GM19240 (cell line): ENCODE results near the gene KRT12.
"Not testable (repeated sequence)": the region's sequence is repeated elsewhere in the genome, so short reads cannot be mapped to it uniquely, and the experiment has no call there.

ENCODE experiments used
- DNase-seq: peaks from one replicate; pipeline ENCODE4 v3.0.0; 2011; ENCODE audit warnings: low spot score; ENCODE audit not compliant: insufficient read length

Gene KRT12

GRCh38 chr17:40884708-40885512 lies 17.9 kb upstream of the KRT12 start, which contains the start of gene KRT20:
KRT20 (minus strand) TSS chr17:40885242; CDS start chr17:40885185, 57 bp downstream.
- no peak for DNase-seq

- DNase-seq: no peak
These were observed 16.8 kb upstream of the KRT12 start for GRCh38 chr17:40883626-40884334.

DNA sequence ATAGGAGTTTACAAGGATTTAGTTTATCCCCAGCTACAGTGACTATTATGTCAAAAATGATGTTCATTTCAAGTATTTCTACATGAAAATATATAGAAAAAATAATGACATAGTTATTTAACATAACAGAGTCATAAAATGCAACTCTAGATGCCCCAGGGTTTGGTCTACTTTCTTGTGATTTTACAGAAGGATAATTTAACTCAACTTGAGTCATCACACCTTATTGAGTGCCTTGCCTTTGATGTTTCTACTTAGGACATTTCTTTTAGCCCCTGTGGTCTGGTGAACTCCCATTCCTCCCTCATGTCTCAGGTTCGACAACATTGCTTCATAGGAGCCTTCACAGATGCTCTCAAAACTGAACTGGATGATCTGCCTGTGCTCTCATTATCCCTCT lies 16.0 kb upstream of the KRT12 start:
- DNase-seq: no peak

DNA sequence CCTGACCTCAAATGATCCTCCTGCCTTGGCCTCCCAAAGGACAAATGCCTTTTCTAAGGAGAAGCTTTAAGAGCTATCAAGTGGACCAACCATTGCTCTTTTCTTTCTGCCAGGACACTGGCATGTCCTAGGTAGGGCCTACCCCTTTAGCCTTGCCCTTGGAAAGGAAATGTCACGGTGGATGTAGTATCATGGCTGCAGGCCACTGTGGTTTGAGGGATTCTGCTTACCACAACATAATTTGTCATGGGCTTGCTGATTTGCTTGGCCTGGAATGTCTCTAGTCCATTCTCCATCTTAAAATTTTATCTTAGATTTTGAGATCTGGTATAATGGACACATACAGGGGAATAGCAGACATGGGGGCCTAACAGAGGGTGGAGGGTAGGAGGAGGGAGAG lies 12.0 kb upstream of the KRT12 start:
- DNase-seq: no peak

DNA sequence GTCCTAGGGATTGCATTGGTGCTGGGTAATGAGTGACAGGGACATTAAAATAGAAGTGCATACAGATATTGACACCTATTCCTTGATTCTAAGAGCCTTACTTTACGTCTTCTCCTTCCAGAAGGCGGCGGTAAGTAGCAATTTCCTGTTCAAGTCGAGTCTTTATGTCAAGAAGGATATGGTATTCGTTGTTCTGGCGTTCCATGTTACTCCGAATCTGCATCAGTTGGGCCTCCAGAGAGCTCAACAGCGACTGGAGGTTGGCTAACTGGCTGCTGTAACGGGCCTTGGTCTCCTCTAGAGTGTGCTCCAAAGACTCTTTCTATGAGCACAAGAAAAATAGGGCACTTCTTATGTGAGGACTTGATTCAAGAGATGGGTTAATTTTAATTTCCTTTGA lies 11.0 kb upstream of the KRT12 start:
- DNase-seq: no peak

DNA sequence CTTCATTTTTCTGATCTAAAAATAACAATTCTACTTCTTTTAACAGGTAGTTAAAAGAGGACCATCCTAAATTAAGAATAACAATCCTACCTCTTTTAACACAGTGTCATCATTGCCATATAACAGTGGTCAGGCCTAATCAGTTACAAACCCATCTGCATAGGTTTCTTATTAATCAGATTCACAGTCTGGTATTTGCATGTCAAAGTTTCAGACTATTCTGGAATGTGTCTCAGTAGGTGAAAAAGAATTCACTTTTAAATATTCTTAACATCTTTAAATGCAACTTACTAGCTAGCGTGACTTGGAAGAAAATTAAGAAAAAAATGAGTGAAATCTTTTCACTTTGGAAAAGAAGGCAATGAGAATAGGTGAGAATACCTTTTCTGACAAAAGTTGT lies 6.8 kb upstream of the KRT12 start:
- no peak for DNase-seq

DNA sequence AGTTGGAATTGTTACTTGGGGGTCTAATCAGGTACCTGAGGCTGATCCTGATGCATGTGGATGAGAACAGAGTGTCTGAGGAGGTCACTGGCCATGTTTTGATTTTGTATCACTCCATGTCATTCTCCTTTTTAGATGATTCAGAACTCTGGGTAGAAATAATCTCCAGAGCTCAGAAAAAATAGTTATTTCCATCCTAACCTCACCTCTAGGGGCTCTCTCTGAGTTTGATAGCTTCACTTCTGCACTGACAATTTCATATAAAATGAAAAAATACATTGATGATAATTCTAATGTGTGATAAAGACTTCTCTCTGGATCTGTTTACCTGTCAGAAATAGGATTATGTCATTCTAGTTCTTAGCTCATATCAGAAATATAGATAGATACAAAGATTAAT lies 6.2 kb upstream of the KRT12 start:
- DNase-seq: no peak

GRCh38 chr17:40872416-40872815 lies 5.4 kb upstream of the KRT12 start:
- DNase-seq: no peak

DNA sequence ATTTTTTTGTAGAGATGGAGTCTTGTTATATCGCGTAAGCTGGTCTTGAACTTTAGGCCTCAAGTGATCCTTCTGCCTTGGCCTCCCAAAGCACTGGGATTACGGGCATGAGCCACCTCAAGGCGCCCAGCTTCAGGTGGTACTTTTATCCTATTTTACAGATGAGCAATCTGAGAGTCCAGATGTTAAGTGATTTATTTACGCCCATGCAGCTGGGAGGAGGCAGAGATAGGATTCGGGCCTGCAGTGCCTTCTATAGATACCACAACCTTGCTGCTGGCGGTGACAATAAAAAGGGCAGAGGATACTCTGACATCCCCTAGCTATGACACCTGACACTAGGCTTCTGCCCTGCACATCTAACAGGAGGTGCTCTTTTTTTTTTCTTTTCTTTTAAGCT lies 4.3 kb upstream of the KRT12 start:
- no peak for DNase-seq

- no peak for DNase-seq
These were observed 3.1 kb upstream of the KRT12 start for GRCh38 chr17:40870136-40870535.

GRCh38 chr17:40864661-40865390 lies 2.2 kb downstream of the KRT12 start:
- DNase-seq: no peak

GRCh38 chr17:40862985-40863733 lies 3.9 kb downstream of the KRT12 start:
- DNase-seq: no peak

GRCh38 chr17:40859536-40859935 lies 7.5 kb downstream of the KRT12 start:
- DNase-seq: no peak

- not testable (repeated sequence) for DNase-seq
These were observed 8.4 kb downstream of the KRT12 start for GRCh38 chr17:40858667-40859066.

- no peak for DNase-seq
These were observed 9.5 kb downstream of the KRT12 start for GRCh38 chr17:40857535-40857934.

DNA sequence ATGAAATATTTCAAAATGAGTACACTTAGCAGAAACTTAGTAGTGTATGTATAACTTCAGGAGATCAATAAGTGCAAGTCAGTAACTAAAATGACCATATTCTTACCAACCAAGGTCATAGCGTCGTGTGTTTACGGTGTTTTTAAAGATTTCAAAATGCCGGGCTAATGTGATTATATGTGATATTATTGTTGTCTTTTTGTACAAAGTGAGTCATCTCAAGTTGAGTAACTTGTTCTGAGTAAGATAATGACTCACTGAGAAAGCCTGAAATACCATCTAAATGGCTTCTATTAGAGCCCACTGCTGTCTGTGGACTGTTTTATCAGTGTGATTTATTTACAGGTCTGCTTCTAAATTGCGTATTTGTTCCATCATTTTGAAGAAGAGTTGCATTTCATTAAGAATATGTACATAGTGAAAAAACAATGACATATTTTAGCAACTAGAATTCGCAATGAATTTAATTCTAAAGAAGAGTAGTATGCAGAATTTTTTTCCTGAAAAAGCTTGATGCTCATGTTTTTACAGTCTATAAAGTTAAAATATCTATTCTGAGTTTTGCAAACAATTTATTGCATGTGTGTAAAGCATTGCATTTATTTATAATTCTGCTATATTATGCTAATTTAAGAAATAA lies 12.7 kb downstream of the KRT12 start:
- DNase-seq: no peak

DNA sequence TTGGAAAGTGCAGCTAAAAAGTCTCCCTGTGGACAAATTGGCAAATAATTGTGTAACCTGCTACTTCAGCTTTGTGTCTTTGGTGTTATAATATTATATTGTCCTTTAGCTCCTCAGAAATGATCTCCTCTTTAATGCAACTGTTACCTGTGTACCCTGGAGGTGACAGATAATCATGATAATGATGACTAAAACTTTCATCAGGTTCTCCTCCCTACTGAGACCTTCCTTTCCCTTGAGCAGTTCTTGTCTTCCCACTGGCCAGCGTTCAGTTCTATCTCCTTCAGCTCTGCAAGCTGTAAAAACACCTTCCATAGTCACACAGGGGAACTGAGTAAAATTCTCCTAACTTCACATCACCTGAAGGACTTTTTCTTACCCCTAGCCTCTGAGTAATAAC lies 14.7 kb downstream of the KRT12 start:
- no peak for DNase-seq

- no peak for DNase-seq
These were observed 16.6 kb downstream of the KRT12 start for GRCh38 chr17:40850293-40850972.

DNA sequence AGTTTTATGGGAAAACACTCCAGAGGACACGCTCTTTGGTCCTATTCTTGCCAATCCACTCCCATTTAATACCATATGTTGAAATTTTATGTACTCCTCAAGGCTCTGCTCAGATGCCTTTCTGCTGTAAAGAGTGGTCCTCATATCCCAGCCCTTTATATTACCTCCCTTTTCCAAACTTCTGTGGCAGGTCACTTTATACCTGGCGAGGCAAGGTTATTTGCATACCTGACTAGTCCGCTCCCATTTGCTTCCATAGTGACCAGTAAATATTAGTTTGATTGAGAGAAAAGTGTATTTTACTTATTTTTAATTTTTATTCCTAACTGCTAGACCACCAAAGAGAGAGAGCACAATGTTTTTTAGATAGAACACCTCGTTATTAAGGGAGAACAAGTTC lies 17.3 kb downstream of the KRT12 start:
- DNase-seq: no peak

DNA sequence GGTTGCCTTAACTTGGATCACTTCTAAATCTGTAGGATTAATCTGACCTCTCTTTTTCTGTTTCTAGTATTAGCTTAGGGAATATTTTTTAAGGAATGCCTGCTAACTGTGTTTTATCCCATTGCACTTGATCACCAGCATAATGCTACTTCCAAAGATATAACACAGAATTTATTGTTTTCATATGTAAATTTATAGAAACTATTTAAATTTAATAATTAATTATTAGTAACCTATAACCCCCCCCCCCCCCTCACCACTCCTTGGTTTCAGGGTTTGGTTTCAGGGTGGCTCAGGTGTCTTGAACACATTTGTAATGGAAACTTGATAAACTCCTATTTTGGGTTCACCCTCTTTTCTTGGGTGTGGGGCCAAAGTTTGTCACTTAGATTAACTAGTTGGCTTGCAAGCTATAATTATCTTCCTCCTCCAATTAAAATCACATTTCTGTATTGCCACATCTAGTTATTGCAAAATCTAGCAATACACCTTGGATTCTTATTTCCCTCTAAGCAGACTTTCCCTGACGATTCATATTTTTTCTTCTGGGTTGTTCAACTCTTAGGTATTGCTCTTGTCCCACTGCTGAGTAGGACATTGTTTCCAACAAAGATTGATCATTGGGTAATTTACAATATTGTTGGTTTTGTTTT lies 18.3 kb downstream of the KRT12 start:
- DNase-seq: no peak
